Pancreas (tissue), 10 donors: Measurements from ENCODE around the gene ROR1. TPM values are rescaled to one million over a fixed set of nuclear protein-coding genes. Genes with fewer than 3 reads are reported as not detected.

Experiments
- ATAC-seq, 4 donors: fragments of 200-7000 bp; cut with Tn5 transposase; one replicate each; pipeline versions ENCODE4 v1.8.0 to v1.9.1; 2020; ENCODE audit warnings: mild to moderate bottlenecking in 4 of 4, moderate library complexity in 4 of 4
- DNase-seq, 6 donors: peaks; one replicate each; pipeline ENCODE4 v3.0.0-alpha.2; 2020
- FAIRE-seq: peaks from 2 replicates; lab custom pipeline; 2012; peaks lifted over from hg19 to GRCh38; lab: Jason Lieb, UNC
- H3K27ac ChIP-seq, 4 donors: fragments of 200-600 bp; sonication (generic); 1 replicate in 3 of 4; 2 replicates in 1 of 4; pipeline versions ENCODE4 v1.5.0 to v1.8.0; 2020
- H3K27me3 ChIP-seq, 4 donors: fragments of 200-600 bp; one replicate each; pipeline ENCODE4 v1.8.0; 2021
- H3K36me3 ChIP-seq, 3 donors: fragments of 200-600 bp; sonication (generic) in 1 of 3; one replicate each; pipeline versions ENCODE4 v1.5.0 to v1.8.0; 2020 to 2021
- H3K4me1 ChIP-seq, 3 donors: fragments of 200-600 bp; one replicate each; pipeline ENCODE4 v1.8.0; 2021
- H3K4me3 ChIP-seq, 4 donors: fragments of 200-600 bp; sonication (generic) in 2 of 4; one replicate each; pipeline versions ENCODE4 v1.5.0 to v1.8.0; 2020 to 2021
- H3K9me3 ChIP-seq, 4 donors: fragments of 200-600 bp; one replicate each; pipeline ENCODE4 v1.8.0; 2021
- WGBS, 2 donors: extraction: QIAGEN DNeasy Blood & Tissue Kit; methylation state at CpG; one replicate each; pipeline ENCODE4 v1.1.7; 2013; 5-methylcytosine and 5-hydroxymethylcytosine counted together
- intact Hi-C, 3 donors: fragments of 100-400 bp; cut with DNase I; formaldehyde crosslinking; loops; one replicate each; pipeline versions ENCODE4 v1.11.1 to v1.14.2; 2022
- polyA plus RNA-seq, 2 donors: library from polyadenylated mRNA; stranded (reverse); fragments of 200-250 nt; gene quantifications; one replicate each; pipeline ENCODE4 v1.2.3, GENCODE V29; 2013
- total RNA-seq, 6 donors: library from RNA; stranded (reverse); fragmentation: NEBNext Ultra II Directional in 4 of 6; extraction: Animal tissue kit (Norgen Biotek cat#: 25700) in 4 of 6; gene quantifications; one replicate each; pipeline versions ENCODE4 v1.2.1 to v1.2.4, GENCODE V29; 2021 to 2023
- TF ChIP-seq, protein P1 (sequence below), 4 donors: fragments of 200-600 bp; sonication (generic) in 3 of 4; IDR thresholded peaks; one replicate each; pipeline versions ENCODE4 v1.5.0 to v1.8.0; 2021; ENCODE audit warnings: antibody characterized with exemption in 4 of 4
- donor health status: healthy with polysubstance abuse.
- donor health status: DM: no; HTN: no; CAD: no; lungs with moderate emphysema.
- donor health status: DM: no; HTN: no; CAD: no.
- donor health status: control.
- donor health status: control.
- donor health status: Bipolar disorder and iron deficiency.
- donor health status: DM: yes; HTN: yes; CAD: no.
- donor health status: DM: no; HTN: no; CAD: no.
- donor health status: DM: no; HTN: no; CAD: no.
- donor health status: DM: yes; HTN: yes; CAD: no.

The ROR1 gene
- total and polyA plus RNA-seq, 8 donors = 1.3 to 18.5 (median 7.3) TPM

DNA sequence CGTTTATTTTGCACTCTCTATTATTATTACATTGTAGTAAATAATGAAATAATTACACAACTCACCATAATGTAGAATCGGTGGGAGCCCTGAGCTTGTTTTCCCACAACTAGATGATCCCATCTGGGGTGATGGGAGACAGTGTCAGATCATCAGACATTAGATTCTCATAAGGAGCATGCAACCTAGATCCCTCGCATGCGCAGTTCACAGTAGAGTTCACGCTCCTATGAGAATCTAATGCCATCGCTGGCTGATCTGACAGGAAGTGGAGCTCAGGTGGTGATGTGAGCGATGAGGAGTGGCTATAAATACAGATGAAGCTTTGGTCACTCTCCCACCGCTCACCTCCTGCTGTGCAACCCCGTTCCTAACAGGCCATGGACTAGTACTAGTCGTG is 112.1 kb downstream of the ROR1 start:
- Histone ChIP-seq H3K4me1 (peaks cover 0 to 10% (median 8%) of the 10 kb centered on the region in 3 donors), H3K36me3 (no peaks in the 10 kb centered on the region), H3K27me3 (no peaks in the 10 kb centered on the region), H3K9me3 (no peaks in the 10 kb centered on the region), H3K4me3 (no peak overlapping the region), H3K27ac (no peak overlapping the region)
- DNase-seq (no peak), FAIRE-seq (no peak), ATAC-seq (no peak)
- TF ChIP-seq, protein P1, sequence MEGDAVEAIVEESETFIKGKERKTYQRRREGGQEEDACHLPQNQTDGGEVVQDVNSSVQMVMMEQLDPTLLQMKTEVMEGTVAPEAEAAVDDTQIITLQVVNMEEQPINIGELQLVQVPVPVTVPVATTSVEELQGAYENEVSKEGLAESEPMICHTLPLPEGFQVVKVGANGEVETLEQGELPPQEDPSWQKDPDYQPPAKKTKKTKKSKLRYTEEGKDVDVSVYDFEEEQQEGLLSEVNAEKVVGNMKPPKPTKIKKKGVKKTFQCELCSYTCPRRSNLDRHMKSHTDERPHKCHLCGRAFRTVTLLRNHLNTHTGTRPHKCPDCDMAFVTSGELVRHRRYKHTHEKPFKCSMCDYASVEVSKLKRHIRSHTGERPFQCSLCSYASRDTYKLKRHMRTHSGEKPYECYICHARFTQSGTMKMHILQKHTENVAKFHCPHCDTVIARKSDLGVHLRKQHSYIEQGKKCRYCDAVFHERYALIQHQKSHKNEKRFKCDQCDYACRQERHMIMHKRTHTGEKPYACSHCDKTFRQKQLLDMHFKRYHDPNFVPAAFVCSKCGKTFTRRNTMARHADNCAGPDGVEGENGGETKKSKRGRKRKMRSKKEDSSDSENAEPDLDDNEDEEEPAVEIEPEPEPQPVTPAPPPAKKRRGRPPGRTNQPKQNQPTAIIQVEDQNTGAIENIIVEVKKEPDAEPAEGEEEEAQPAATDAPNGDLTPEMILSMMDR (IDR thresholded peaks at IDR 0.05) = no peak
- 96 to 97% methylated on average over 10 of the region's 10 CpGs for WGBS, 2 donors
- intact Hi-C loops = no loop called here

DNA sequence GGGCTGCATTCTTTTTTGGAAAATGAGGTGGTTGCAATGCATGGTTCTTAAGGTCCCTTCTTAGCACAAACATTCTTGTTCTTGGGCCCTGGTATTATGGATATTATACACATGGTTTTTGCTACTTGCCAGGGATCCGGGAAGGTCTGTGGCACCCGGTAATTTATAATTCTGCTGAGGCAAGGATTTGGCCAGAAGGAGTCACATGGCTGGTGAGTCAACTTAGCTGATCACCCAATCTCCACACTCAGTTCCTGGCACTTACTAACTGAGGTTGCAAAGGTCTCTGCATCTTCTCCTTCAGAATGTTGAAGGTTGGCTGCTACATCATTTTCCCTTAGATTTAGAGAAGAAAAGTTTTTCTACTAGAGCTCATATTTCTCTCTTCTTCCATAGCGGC is 112.5 kb downstream of the ROR1 start:
- WGBS, 2 donors = 70 to 82% methylated on average over 3 of the region's 3 CpGs

DNA sequence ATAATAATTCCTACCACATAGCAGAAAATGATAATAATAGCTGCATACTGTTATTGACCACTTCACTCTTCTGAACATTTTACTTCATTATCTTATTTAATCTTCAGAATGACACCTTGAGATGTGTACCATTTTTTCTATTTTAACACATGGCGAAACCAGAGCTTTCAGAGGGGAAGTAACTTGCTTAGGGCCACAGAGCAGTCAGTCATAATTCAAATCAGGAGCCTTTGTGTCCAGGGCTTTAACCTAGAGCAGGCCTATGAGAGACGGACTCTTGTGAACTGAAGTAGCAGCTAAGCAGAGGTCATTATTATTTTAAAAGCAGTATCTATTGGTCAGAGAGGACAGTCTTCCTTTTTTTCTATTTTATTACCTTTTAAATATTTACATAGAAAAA is 114.0 kb downstream of the ROR1 start:
- WGBS, 2 donors = 96% methylated on average over 2 of the region's 2 CpGs
- ATAC-seq (no peak), FAIRE-seq (no peak), DNase-seq (no peak)
- H3K27ac ChIP-seq = no peak overlapping the region
- H3K4me1 ChIP-seq = peaks cover 0 to 10% (median 8%) of the 10 kb centered on the region in 3 donors
- H3K36me3 ChIP-seq = no peaks in the 10 kb centered on the region
- intact Hi-C loops = no loop called here
- H3K9me3 ChIP-seq = no peaks in the 10 kb centered on the region
- H3K4me3 ChIP-seq = no peak overlapping the region
- TF ChIP-seq, protein P1 (IDR thresholded peaks at IDR 0.05) = no peak
- H3K27me3 ChIP-seq = no peaks in the 10 kb centered on the region

More for the DNA sequence above, 112.5 kb downstream of the ROR1 start:
- Histone ChIP-seq H3K9me3 (no peaks in the 10 kb centered on the region), H3K4me3 (no peak overlapping the region), H3K27ac (no peak overlapping the region), H3K27me3 (no peaks in the 10 kb centered on the region), H3K36me3 (no peaks in the 10 kb centered on the region), H3K4me1 (peaks cover 0 to 10% (median 8%) of the 10 kb centered on the region in 3 donors)
- peak in 1 of 6 donors; percentile 39 for DNase-seq
- peak in 3 of 4 donors; percentile 10 to 52 (median 43) for ATAC-seq
- FAIRE-seq = no peak
- intact Hi-C loops = no loop called here
- TF ChIP-seq, protein P1 (IDR thresholded peaks at IDR 0.05) = no peak

DNA sequence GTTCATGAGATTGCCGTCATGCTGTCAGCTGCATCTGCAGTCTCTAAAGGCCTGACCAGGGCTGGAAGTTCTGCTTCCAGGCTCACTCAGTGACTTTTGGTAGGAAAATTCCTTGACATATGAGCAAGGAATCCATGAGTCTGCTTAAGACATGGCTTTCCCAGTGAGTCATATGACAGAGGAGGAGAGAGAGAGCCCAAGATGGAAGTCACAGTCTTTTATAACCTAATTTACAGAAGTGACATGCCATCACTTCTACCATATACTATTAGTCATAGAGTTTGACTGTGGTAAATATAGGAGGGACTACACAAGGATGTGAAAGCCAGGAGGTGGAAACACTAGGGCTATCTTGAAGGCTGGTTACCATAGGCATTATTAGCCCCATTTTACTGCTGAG is 115.2 kb downstream of the ROR1 start:
- WGBS, 2 donors = 92 to 95% methylated on average over 1 of the region's 1 CpG
- Histone ChIP-seq H3K4me1 (peaks cover 0 to 6% (median 6%) of the 10 kb centered on the region in 3 donors), H3K9me3 (no peaks in the 10 kb centered on the region), H3K27me3 (no peaks in the 10 kb centered on the region), H3K27ac (no peak overlapping the region), H3K36me3 (no peaks in the 10 kb centered on the region), H3K4me3 (no peak overlapping the region)
- FAIRE-seq (no peak), DNase-seq (no peak), ATAC-seq (no peak)
- intact Hi-C loops = no loop called here
- TF ChIP-seq, protein P1 (IDR thresholded peaks at IDR 0.05) = no peak

DNA sequence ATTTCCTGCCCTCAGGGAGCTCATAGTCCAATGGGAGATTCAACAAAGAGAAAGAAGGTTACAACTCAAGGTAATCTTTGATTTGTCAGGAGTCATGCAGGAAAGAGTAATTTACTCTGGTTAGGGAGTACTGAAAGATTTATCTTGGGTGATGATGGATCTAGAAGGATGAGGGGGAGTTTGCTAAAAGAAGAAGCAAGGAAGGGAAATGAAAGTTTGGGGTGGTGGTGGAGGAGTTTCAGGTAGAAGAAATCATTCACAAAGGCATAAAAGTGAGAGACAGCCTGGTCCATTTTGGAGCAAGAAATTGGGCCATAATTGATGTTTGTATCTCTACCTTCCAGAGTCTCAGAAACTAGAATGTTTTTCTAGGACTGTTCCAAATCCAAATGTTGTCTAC is 116.7 kb downstream of the ROR1 start:
- no peak for FAIRE-seq
- intact Hi-C loops = no loop called here
- TF ChIP-seq, protein P1 (IDR thresholded peaks at IDR 0.05) = no peak

More for the DNA sequence above, 116.7 kb downstream of the ROR1 start:
- H3K9me3 ChIP-seq = no peaks in the 10 kb centered on the region
- DNase-seq (no peak), ATAC-seq (no peak)
- no peaks in the 10 kb centered on the region for H3K4me1 ChIP-seq
- H3K27me3 ChIP-seq = no peaks in the 10 kb centered on the region
- no peaks in the 10 kb centered on the region for H3K36me3 ChIP-seq
- H3K4me3 ChIP-seq = no peak overlapping the region
- no peak overlapping the region for H3K27ac ChIP-seq
